GM06990 (cell line): ENCODE measurements around the gene IMPA2.

Experiments
- DNase-seq: peaks from one replicate; pipeline ENCODE4 v3.0.0-alpha.2; 2011; ENCODE audit not compliant: insufficient read length; ENCODE audit errors: extremely low read depth
- H3K27me3 ChIP-seq: replicated peaks from 2 replicates; pipeline ENCODE4 v1.6.0; 2011; ENCODE audit warnings: low read length; ENCODE audit not compliant: control insufficient read depth, insufficient read depth
- H3K36me3 ChIP-seq: 2 replicates; pipeline ENCODE4 v1.5.1; 2011; ENCODE audit warnings: low read length; ENCODE audit not compliant: control insufficient read depth, insufficient read depth
- H3K4me3 ChIP-seq: replicated peaks from 2 replicates; pipeline ENCODE4 v1.5.1; 2011; ENCODE audit warnings: low read depth, mild to moderate bottlenecking, control low read depth, low read length
- CTCF ChIP-seq: IDR thresholded peaks from 2 replicates; pipeline ENCODE4 v1.5.1; 2011; ENCODE audit warnings: low read length, control low read depth, mild to moderate bottlenecking, inconsistent platforms; ENCODE audit not compliant: insufficient read depth, poor library complexity, severe bottlenecking

Gene IMPA2

DNA sequence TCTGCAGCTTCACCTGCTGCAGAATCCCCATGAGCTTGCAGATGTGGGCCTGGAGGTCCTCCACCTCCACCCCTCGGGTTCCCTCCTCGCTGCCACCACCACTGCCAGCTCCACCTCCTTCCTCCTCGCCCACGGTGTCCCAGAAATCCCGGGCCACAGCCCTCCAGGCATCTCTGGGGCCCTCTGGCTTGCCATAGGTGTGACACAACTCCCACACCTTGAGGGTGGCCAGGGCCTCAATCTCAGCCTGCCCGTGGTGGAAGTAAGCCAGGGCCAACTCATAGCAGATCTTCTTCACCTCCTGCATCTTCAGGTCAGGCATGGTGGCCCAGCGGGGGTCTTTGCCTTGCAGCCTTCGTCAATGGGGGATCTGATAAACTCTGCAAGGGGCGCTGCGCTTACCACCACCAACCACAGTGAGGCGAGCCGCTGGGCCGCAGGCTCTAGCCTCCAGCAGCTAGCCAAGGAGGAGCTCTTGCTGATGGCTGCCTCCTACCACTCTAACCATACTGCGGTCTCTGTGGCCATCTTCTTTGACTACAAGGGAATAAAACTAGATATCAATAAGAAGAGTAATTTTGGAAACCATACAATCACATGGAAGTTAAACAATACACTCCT is 76.2 kb downstream of the IMPA2 start:
- TF ChIP-seq CTCF, result no peak
- Histone ChIP-seq H3K27me3 (no peaks in the 10 kb centered on the region), H3K36me3 (no peaks in the 10 kb centered on the region), H3K4me3 (no peak overlapping the region)
- no peak for DNase-seq

- no peak overlapping the region for H3K4me3 ChIP-seq
Measured at GRCh38 chr18:12059334-12060181, 78.3 kb downstream of the IMPA2 start.

DNA sequence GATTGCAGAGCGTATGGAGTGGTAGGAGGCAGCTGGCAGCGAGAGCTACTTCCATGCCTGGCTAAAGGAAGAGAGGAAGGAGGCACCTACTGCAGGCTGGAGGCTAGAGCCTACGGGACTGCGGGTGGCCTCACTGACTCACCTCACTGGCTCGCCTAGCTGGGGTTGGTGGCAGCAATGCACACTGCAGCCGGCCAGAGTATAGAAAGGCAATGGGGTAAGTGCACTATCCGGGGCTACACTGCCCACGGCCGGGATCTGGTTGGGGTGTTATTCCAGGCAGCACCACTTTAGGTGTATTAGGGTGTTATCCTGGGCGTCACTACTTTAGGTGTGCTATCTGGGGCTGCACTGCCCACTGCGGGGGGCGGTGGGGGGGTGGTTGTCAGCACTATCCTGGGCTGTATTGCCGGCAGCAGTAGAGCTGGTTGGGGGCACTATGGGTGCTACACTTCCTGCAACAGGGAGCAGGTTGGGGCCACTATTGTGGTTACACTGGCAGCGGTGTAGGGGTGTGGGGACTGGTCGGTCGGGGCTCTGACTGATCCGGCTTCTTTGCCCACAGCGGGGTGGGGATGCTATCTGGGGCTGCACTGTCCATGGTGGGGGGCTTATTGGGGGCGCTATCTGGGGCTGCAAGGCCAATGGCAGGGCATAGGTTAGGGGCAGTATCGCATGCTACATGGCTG is 79.0 kb downstream of the IMPA2 start:
- H3K4me3 ChIP-seq, result no peak overlapping the region
- no peaks in the 10 kb centered on the region for H3K27me3 ChIP-seq
- no peaks in the 10 kb centered on the region for H3K36me3 ChIP-seq
- no peak for TF ChIP-seq CTCF
- no peak for DNase-seq

More at GRCh38 chr18:12059334-12060181, 78.3 kb downstream of the IMPA2 start:
- TF ChIP-seq CTCF, result no peak
- DNase-seq, result no peak
- Histone ChIP-seq H3K27me3 (no peaks in the 10 kb centered on the region), H3K36me3 (no peaks in the 10 kb centered on the region)

DNA sequence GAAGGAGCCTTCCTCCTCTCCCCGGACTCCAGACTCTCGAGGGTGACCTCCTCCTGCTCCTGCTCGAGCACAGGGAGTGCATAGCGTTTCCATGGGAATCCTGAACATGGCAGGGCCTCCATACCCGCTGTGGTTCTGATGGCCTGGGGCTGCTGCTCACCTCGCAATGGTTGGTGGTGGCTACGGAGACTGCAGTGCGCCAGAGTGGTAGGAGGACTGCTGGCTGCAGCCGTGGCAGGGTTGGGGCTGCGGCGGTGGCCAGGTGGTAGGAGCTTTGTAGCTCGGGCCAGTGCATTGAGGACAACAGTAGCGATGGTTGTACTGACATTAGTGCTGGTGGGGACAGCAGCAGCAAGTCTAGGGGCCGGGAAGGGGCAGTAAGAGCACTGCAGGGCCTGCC is 80.4 kb downstream of the IMPA2 start:
- Histone ChIP-seq H3K4me3 (no peak overlapping the region), H3K27me3 (no peaks in the 10 kb centered on the region), H3K36me3 (no peaks in the 10 kb centered on the region)
- TF ChIP-seq CTCF, result no peak
- no peak for DNase-seq

GRCh38 chr18:12062974-12063373 is 81.7 kb downstream of the IMPA2 start:
- no peak for DNase-seq
- Histone ChIP-seq H3K27me3 (no peaks in the 10 kb centered on the region), H3K4me3 (no peak overlapping the region), H3K36me3 (no peaks in the 10 kb centered on the region)
- TF ChIP-seq CTCF, result no peak
